HuH-7.5 (cell line): ENCODE measurements around the gene LCN1.

Experiments
- DNase-seq: peaks from one replicate; pipeline ENCODE4 v3.0.0; 2011; ENCODE audit warnings: low spot score

LCN1 gene

GRCh38 chr9:135567311-135567710, 46.1 kb downstream of the LCN1 start:
- no peak for DNase-seq

GRCh38 chr9:135568026-135568425, 46.8 kb downstream of the LCN1 start:
- no peak for DNase-seq

- no peak for DNase-seq
Measured at GRCh38 chr9:135570456-135570855, 49.2 kb downstream of the LCN1 start.

- no peak for DNase-seq
Measured at GRCh38 chr9:135572233-135572632, 51.0 kb downstream of the LCN1 start.

- no peak for DNase-seq
Measured at GRCh38 chr9:135573124-135573523, 51.9 kb downstream of the LCN1 start.

GRCh38 chr9:135574331-135574730, 53.1 kb downstream of the LCN1 start:
- no peak for DNase-seq

- no peak for DNase-seq
Measured at GRCh38 chr9:135574943-135575342, 53.7 kb downstream of the LCN1 start.
